Measurements from ENCODE around the gene MIA3.
"Not testable (repeated sequence)": the region's sequence is repeated elsewhere in the genome, so short reads cannot be mapped to it uniquely, and the experiment has no call there.

MIA3 gene, protein sequence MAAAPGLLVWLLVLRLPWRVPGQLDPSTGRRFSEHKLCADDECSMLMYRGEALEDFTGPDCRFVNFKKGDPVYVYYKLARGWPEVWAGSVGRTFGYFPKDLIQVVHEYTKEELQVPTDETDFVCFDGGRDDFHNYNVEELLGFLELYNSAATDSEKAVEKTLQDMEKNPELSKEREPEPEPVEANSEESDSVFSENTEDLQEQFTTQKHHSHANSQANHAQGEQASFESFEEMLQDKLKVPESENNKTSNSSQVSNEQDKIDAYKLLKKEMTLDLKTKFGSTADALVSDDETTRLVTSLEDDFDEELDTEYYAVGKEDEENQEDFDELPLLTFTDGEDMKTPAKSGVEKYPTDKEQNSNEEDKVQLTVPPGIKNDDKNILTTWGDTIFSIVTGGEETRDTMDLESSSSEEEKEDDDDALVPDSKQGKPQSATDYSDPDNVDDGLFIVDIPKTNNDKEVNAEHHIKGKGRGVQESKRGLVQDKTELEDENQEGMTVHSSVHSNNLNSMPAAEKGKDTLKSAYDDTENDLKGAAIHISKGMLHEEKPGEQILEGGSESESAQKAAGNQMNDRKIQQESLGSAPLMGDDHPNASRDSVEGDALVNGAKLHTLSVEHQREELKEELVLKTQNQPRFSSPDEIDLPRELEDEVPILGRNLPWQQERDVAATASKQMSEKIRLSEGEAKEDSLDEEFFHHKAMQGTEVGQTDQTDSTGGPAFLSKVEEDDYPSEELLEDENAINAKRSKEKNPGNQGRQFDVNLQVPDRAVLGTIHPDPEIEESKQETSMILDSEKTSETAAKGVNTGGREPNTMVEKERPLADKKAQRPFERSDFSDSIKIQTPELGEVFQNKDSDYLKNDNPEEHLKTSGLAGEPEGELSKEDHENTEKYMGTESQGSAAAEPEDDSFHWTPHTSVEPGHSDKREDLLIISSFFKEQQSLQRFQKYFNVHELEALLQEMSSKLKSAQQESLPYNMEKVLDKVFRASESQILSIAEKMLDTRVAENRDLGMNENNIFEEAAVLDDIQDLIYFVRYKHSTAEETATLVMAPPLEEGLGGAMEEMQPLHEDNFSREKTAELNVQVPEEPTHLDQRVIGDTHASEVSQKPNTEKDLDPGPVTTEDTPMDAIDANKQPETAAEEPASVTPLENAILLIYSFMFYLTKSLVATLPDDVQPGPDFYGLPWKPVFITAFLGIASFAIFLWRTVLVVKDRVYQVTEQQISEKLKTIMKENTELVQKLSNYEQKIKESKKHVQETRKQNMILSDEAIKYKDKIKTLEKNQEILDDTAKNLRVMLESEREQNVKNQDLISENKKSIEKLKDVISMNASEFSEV (N-terminal part only)

DNA sequence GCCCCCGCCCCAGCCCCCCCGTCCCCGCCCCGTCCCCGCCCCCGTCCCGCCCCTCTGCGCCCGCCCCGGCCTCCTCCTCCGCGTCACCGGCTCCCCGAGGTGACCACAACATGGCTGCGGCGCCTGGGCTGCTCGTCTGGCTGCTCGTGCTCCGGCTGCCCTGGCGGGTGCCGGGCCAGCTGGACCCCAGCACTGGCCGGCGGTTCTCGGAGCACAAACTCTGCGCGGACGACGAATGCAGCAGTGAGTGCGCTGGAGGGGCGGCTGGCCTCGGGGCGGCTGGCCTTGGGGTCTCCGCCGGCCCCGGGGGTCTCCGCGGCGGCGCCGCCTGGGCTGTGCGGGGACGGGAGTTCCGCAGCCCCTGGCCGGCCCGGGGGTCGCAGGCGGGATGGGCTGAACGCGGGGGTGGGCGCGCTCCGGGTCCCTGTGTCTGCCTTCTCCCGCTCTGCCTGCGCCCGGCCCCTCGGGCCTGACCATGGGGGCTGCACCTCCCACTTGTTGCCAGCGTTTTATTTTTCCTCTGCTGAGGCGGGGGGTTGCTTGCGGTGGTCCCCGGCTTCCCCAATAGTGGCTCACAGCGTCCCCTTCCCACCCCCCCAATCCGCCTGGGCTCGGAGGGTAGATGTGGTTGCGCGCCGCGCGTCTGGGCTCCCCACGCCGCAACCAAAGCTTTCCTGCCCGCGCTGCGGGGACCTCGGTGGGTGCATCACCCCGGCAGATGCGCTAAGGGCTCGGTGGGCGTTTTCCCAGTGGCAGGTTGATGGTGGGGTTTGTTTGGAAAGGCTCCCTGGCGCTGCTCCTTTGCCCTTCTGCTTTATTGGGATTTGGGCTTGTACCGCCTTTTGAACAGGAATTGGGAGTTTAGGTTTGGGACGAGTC, at the start of gene MIA3:
Gene MIA3, plus strand, starts transcription at position 97 of the 879 bp plus-strand sequence. Its CDS starts 14 bp downstream, at position 111.
- peak in 48 of 51 donors; percentile 34 to 96 (median 83) for DNase-seq

DNA sequence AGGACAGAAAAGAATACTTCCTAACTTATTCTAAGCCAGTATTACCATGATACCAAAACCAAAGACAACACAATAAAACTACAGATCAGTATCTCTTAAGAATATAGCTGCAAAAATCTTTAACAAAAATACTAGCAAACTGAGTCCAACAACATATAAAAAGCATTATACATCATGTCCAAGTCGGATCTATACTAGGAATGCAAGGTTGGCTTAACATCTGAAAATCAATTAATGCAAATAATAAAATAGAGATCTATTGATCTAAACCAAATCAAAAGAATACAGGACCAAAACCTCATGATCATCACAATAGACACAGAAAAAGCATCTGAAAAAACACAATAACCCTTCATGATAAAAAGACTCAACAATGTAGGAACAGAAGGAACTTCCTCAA, 47.1 kb upstream of the MIA3 start:
- no peak for DNase-seq

DNA sequence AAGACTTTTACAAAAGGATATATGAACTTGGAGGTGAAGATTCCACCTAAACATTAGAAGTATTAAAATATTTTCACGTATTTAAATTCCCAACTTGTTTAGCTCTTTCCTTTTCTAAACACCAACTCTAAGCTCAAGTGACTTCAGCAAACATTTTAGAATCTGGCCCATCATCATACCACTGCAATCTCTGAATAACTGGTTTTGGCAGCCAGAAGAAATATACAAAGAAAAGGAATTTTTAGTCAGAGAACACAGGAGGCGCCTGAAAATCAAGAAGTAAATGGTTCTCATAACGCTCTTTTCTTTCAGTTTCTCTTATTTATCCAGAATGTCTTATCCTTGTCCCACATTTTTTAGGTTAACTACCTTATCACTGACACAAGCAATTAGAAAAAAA, 38.6 kb upstream of the MIA3 start:
- DNase-seq = no peak

DNA sequence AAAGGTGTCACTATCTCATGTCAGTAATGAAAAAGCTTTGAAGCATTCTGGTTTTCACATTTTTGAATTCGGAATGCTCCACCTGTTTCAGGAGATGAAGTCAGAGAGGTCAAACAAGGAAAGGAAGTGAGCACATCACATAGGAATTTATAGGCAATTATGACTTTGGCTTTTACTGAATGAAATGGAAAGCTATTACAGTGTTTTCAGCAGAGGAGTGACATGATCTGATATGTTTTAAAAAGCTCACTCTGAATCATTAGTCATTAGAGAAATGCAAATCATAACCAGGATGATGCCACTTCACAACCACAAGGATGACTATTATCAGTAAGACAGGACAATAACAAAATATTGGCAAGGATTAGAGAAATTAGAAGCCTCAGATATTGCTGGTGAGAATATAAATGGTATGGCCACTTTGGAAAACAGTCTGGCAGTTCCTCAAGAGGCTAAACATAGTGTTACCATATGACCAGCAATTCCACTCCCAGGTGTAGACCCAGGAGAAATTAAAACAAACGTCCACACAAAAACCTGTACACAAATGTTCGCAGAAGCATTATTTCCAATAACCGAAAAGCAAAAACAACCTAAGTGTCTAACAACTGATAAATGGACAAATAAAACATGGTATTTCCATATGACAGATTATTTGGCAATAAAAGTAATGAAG, 35.7 kb upstream of the MIA3 start:
- no peak for DNase-seq

- DNase-seq = no peak
Observed at GRCh38 chr1:222583079-222583478, 34.8 kb upstream of the MIA3 start.

DNA sequence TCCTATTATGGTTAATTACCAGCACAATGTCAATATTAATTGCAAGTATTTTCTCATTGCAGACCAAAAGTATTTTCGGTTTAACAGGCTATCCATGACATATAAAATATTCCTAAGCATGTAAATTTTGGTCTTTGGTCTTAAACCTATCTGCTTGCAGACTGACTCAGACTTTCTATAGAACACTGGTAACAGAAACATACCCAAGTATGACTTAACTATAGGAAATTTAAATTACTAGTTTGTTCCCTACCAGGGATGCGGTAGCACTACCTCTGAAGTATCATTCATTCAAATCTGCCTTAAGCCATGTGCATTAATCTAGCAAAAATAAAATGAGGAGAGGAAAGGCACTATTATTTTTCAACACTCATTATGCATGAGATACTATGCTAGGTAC, 31.1 kb upstream of the MIA3 start:
- no peak for DNase-seq

DNA sequence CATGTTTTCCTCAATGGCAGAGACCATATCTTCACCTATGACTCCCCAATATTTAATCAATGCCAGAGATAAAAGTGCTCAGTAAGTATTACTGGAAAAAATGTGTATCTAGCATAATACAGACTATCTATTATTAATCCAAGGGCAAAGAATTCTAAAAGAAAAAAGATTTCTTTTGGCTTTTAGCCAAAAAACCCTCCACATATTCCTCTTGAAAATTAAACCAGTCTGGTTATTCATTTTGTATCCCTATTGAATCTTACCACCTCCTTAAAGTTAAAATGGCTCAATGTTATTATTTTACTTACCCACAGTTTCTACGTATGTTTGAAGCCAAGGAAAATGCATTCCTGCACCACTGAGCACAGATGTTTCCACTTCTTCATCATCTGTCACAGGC, 29.8 kb upstream of the MIA3 start:
- no peak for DNase-seq

- peak; percentile 31 to 92 (median 74) for DNase-seq
Observed at GRCh38 chr1:222589462-222590302, 28.2 kb upstream of the MIA3 start, which contains the start of gene TAF1A. Gene TAF1A (minus strand): TSS chr1:222589933.

DNA sequence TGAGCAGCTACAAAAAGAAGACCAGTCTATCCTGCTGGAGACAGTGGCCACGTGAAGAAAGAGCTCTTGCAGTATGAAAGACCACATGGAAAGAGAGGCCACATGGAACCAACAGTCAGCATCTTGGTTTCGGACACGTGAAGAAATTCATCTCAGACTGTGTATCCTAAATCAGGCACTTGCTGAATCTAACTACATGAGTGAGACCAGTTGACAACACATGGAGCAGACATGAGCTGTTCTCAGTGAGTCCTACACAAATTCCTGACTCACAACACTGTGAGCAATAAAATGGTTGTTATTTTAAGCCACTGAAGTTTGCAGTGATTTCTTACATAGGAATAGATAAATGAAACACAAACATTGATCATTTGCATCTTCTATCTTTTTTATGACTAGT, 25.7 kb upstream of the MIA3 start:
- DNase-seq = peak in 1 of 51 donors; percentile 3

DNA sequence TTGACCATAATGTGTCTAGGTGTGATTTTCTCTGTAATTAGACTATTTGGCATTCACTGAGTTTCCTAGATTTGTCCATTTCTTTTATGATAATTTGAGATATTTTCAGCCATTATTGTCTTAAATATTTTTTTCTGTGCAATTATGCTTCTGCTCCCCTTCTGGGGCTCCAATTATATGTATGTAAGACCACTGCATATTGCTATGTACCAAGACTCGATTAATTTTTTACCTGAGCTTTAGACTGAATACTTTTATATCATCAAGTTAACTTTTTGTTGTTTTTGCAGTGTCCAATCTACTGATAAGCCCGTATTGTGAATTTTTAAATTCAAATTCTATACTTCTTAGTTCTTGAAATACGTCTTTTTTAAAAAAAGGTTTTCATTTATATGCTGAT, 23.1 kb upstream of the MIA3 start:
- no peak for DNase-seq

DNA sequence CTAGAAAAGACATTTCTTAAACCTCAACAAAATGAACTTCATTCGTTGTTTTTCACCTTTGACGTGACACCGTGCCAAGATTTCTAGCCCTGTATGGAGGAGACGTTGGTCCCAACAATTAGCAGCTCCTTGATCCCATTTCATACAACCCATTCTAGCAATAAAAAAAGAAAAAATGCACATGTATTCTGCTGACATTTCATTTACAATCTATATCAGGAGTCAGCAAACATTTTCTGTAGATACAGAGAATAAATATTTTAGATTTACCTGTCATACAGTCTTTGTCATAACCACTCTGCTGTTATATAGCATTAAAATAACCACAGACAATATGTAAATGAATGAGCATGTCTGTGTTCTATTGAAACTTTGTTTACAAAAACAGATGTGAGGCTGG, 21.2 kb upstream of the MIA3 start:
- DNase-seq = no peak

GRCh38 chr1:222600281-222600680, 17.6 kb upstream of the MIA3 start:
- no peak for DNase-seq

DNA sequence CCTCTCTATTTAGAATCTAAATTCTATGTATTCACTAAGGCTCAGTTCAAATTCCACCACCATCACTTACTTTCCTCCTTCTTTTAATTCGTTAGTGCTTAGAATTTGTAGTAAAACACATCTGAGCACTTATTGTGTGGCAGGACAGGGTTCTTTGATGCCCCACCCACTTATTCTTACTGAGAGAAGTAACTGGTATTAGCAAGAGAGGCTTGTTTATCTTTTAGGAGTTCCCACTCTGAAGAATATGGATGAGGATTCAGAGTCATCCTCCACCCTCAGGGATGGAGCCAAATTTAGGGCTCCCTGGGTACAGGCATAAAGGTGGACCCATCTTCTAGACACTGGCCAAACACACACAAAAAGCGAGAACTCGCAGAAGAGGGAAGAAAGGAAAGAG, 16.6 kb upstream of the MIA3 start:
- no peak for DNase-seq

GRCh38 chr1:222606757-222607156, 11.1 kb upstream of the MIA3 start:
- no peak for DNase-seq

- not testable (repeated sequence) for DNase-seq
Observed at GRCh38 chr1:222609111-222609510, 8.8 kb upstream of the MIA3 start.

GRCh38 chr1:222610728-222611127, 7.2 kb upstream of the MIA3 start:
- no peak for DNase-seq

- no peak for DNase-seq
Observed at GRCh38 chr1:222613627-222614026, 4.3 kb upstream of the MIA3 start.

DNA sequence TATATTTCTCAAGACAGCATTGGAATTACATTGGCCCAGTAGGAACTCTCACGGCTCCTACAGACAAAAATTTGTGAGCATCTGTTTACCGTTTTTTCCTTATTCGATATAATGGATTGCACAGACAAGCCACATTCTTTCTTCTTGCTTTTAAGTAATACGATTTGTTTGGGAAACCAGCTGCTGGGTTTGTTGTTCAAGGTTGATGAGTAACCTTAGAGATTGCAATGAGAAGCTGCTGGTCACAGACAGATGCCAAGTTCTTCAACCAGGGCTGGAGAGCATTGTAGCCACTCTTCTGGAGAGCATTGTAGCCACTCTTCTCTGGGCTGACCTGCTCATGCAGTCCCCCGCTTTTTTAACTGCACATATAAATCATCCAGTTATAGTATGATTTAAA, 1.4 kb upstream of the MIA3 start:
- no peak for DNase-seq
